Keratinocyte (primary cell): Measurements from ENCODE around the gene MGAT4A.

Source experiments
- EZH2 ChIP-seq: IDR thresholded peaks from one replicate; pipeline ENCODE4 v1.6.1; 2012; ENCODE audit warnings: inconsistent platforms, mild to moderate bottlenecking, low read length, moderate library complexity
- TF ChIP-seq, protein P1 (sequence below), 3 experiments: IDR thresholded peaks in 1 of 3; conservative IDR thresholded peaks in 1 of 3; optimal IDR thresholded peaks in 1 of 3; 2 replicates in 2 of 3; 3 replicates in 1 of 3; pipeline versions ENCODE3 to v1.5.1; 2011; ENCODE audit warnings: low read length in 3 of 3, mild to moderate bottlenecking in 3 of 3, moderate library complexity in 2 of 3, control low read depth in 1 of 3, inconsistent platforms in 1 of 3; ENCODE audit not compliant: insufficient read depth in 2 of 3; ENCODE audit errors: extremely low read depth in 1 of 3

DNA sequence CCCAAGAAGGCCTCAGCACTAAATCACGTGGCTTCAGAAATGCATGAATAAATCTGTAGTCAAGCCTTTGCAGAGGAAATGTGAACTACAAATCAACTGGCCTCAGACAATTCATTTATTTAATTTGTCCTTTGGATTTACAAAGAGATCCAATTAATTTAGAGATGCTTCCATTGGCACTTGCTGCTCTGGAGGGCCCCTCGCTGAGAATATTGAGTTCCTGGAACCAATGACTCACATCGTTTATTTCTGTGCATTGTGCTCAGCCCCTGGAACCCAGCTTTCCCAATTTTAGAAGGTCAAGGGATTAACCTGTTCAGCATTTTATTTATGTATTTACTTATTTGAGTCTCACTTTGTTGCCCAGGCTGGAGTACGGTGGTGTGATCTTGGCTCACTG lies 47.2 kb upstream of the MGAT4A start:
- TF ChIP-seq, protein P1, sequence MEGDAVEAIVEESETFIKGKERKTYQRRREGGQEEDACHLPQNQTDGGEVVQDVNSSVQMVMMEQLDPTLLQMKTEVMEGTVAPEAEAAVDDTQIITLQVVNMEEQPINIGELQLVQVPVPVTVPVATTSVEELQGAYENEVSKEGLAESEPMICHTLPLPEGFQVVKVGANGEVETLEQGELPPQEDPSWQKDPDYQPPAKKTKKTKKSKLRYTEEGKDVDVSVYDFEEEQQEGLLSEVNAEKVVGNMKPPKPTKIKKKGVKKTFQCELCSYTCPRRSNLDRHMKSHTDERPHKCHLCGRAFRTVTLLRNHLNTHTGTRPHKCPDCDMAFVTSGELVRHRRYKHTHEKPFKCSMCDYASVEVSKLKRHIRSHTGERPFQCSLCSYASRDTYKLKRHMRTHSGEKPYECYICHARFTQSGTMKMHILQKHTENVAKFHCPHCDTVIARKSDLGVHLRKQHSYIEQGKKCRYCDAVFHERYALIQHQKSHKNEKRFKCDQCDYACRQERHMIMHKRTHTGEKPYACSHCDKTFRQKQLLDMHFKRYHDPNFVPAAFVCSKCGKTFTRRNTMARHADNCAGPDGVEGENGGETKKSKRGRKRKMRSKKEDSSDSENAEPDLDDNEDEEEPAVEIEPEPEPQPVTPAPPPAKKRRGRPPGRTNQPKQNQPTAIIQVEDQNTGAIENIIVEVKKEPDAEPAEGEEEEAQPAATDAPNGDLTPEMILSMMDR (optimal IDR thresholded peaks at IDR 0.05 in 1 of 3, IDR thresholded peaks at IDR 0.05 in 1 of 3, conservative IDR thresholded peaks at IDR 0.05 in 1 of 3; ENCODE audit: extremely low read depth in 1 of 3, insufficient read depth in 2 of 3, low read length in 3 of 3) = no peak
- no peak for TF ChIP-seq EZH2
